GM12874 (cell line): ENCODE data around the gene PCGF5.

Experiments
- CTCF ChIP-seq: IDR thresholded peaks from 2 replicates; pipeline ENCODE4 v1.5.1; 2011; ENCODE audit warnings: low read depth, mild to moderate bottlenecking, control low read depth, low read length, moderate library complexity; ENCODE audit not compliant: insufficient read depth

PCGF5 gene

GRCh38 chr10:91251430-91252056, 31.1 kb downstream of the PCGF5 start:
- peak; percentile 65 for TF ChIP-seq CTCF

GRCh38 chr10:91253300-91253699, 32.8 kb downstream of the PCGF5 start:
- no peak for TF ChIP-seq CTCF

GRCh38 chr10:91257310-91257709, 36.8 kb downstream of the PCGF5 start:
- TF ChIP-seq CTCF: no peak

GRCh38 chr10:91271886-91272285, 51.4 kb downstream of the PCGF5 start:
- no peak for TF ChIP-seq CTCF

- TF ChIP-seq CTCF: no peak
Measured at GRCh38 chr10:91284486-91285090, 64.1 kb downstream of the PCGF5 start.

- TF ChIP-seq CTCF: no peak
Measured at GRCh38 chr10:91286572-91286971, 66.1 kb downstream of the PCGF5 start.

- TF ChIP-seq CTCF: no peak
Measured at GRCh38 chr10:91287276-91287675, 66.8 kb downstream of the PCGF5 start.

- no peak for TF ChIP-seq CTCF
Measured at GRCh38 chr10:91287912-91288311, 67.4 kb downstream of the PCGF5 start.
